Measurements from ENCODE around the gene GFOD1. TPM values are rescaled to one million over a fixed set of nuclear protein-coding genes. Genes with fewer than 3 reads are reported as not detected.

GFOD1 gene
- total and polyA plus RNA-seq, 10 of the 15 experiments (the other 5 are each of a cell fraction or from before 2014, with no cell fraction given): 6.5 to 41.4 (median 16.0) TPM

- TF ChIP-seq PRDM15 (CRISPR knock-in tag; IDR thresholded peaks at IDR 0.05) (no peak), ZNF592 (IDR thresholded peaks at IDR 0.05) (peak; percentile 14; the same call in 1 of the 2 replicates), BHLHE40 (IDR thresholded peaks at IDR 0.05; ENCODE audit: borderline replicate concordance in 1 of 2, low read depth in 2 of 2, low read length in 1 of 2) (peak in 1 of 2 experiments; percentile 24; a peak in 1 of 4 replicates), MYB (IDR thresholded peaks at IDR 0.05; ENCODE audit: borderline replicate concordance, low read depth, low read length) (no peak), BACH1 (IDR thresholded peaks at IDR 0.05; ENCODE audit: borderline replicate concordance) (no peak), PAX5 (IDR thresholded peaks at IDR 0.05; ENCODE audit: borderline replicate concordance, low read depth, low read length) (peak; percentile 46; the same call in 1 of the 2 replicates), SMARCA5 (IDR thresholded peaks at IDR 0.05) (peak; percentile 50; the same call in 1 of the 2 replicates), JUNB (IDR thresholded peaks at IDR 0.05) (no peak), IKZF1 (conservative IDR thresholded peaks at IDR 0.05) (peak; percentile 72), HCFC1 (IDR thresholded peaks at IDR 0.05; ENCODE audit: low read length) (no peak), SMAD1 (IDR thresholded peaks at IDR 0.05; ENCODE audit: low read depth, partially characterized antibody) (no peak), IKZF2 (IDR thresholded peaks at IDR 0.05) (peak in 1 of 2 experiments; percentile 45; a peak in 1 of 4 replicates), SMAD5 (IDR thresholded peaks at IDR 0.05; ENCODE audit: low read depth) (no peak), RELA (IDR thresholded peaks at IDR 0.05; ENCODE audit: borderline replicate concordance, partially characterized antibody) (no peak)
- TF ChIP-seq, protein P1, sequence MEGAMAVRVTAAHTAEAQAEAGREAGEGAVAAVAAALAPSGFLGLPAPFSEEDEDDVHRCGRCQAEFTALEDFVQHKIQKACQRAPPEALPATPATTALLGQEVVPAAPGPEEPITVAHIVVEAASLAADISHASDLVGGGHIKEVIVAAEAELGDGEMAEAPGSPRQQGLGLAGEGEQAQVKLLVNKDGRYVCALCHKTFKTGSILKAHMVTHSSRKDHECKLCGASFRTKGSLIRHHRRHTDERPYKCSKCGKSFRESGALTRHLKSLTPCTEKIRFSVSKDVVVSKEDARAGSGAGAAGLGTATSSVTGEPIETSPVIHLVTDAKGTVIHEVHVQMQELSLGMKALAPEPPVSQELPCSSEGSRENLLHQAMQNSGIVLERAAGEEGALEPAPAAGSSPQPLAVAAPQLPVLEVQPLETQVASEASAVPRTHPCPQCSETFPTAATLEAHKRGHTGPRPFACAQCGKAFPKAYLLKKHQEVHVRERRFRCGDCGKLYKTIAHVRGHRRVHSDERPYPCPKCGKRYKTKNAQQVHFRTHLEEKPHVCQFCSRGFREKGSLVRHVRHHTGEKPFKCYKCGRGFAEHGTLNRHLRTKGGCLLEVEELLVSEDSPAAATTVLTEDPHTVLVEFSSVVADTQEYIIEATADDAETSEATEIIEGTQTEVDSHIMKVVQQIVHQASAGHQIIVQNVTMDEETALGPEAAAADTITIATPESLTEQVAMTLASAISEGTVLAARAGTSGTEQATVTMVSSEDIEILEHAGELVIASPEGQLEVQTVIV (IDR thresholded peaks at IDR 0.05; ENCODE audit: borderline replicate concordance, partially characterized antibody): no peak
- TF ChIP-seq, protein P2, sequence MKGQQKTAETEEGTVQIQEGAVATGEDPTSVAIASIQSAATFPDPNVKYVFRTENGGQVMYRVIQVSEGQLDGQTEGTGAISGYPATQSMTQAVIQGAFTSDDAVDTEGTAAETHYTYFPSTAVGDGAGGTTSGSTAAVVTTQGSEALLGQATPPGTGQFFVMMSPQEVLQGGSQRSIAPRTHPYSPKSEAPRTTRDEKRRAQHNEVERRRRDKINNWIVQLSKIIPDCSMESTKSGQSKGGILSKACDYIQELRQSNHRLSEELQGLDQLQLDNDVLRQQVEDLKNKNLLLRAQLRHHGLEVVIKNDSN (IDR thresholded peaks at IDR 0.05; ENCODE audit: borderline replicate concordance, extremely low read length, insufficient read depth, low read depth, low read length): no peak
These were observed 61.2 kb downstream of the GFOD1 start (continued) for GRCh38 chr6:13425943-13426931.

Data from GM12878 (cell line).